Neural progenitor cell (in vitro differentiated cells): ENCODE results near the gene CBX6. TPM values are rescaled to one million over a fixed set of nuclear protein-coding genes. Genes with fewer than 3 reads are reported as not detected.

Experiments
- DNase-seq: peaks from one replicate; pipeline ENCODE4 v3.0.0-alpha.2; 2016; ENCODE audit warnings: low spot score
- H2AFZ ChIP-seq: fragments of 200-600 bp; sonication (generic); replicated peaks from 2 replicates; pipeline ENCODE4 v1.6.1; 2016; ENCODE audit warnings: antibody characterized with exemption
- H3F3A ChIP-seq: fragments of 200-600 bp; sonication (generic); 2 replicates; pipeline ENCODE4 v1.6.1; 2016; ENCODE audit warnings: antibody characterized with exemption, low read depth
- H3K27ac ChIP-seq: fragments of 200-600 bp; sonication (generic); 2 replicates; pipeline ENCODE4 v1.5.1; 2016; ENCODE audit warnings: mild to moderate bottlenecking
- H3K27me3 ChIP-seq: fragments of 200-600 bp; sonication (generic); 2 replicates; pipeline ENCODE4 v1.6.1; 2016; ENCODE audit warnings: mild to moderate bottlenecking, moderate library complexity
- H3K36me3 ChIP-seq: fragments of 200-600 bp; sonication (generic); 2 replicates; pipeline ENCODE4 v1.5.1; 2016
- H3K4me1 ChIP-seq: fragments of 200-600 bp; sonication (generic); 2 replicates; pipeline ENCODE4 v1.6.1; 2016; ENCODE audit warnings: mixed run types
- H3K4me2 ChIP-seq: fragments of 200-600 bp; sonication (generic); 2 replicates; pipeline ENCODE4 v1.6.1; 2016
- H3K4me3 ChIP-seq: fragments of 200-600 bp; sonication (generic); 2 replicates; pipeline ENCODE4 v1.5.1; 2016
- H3K79me2 ChIP-seq: fragments of 200-600 bp; sonication (generic); 2 replicates; pipeline ENCODE4 v1.6.1; 2016; ENCODE audit warnings: low read depth
- H3K9ac ChIP-seq: fragments of 200-600 bp; sonication (generic); 2 replicates; pipeline ENCODE4 v1.6.1; 2016
- H3K9me3 ChIP-seq: fragments of 200-600 bp; sonication (generic); 2 replicates; pipeline ENCODE4 v1.5.1; 2016; ENCODE audit warnings: low read depth
- H4K20me1 ChIP-seq: fragments of 200-600 bp; sonication (generic); 2 replicates; pipeline ENCODE4 v1.6.1; 2016; ENCODE audit warnings: low read depth
- H3K27ac Mint-ChIP-seq: 3 replicates; pipeline ENCODE4 v1.8.0; 2021; ENCODE audit warnings: mixed read lengths
- H3K27me3 Mint-ChIP-seq: 2 replicates; pipeline ENCODE4 v1.8.0; 2022; ENCODE audit warnings: low read depth, mild to moderate bottlenecking, inconsistent platforms, moderate library complexity, mixed read lengths; ENCODE audit not compliant: insufficient read depth
- H3K36me3 Mint-ChIP-seq: 3 replicates; pipeline ENCODE4 v1.8.0; 2021; ENCODE audit warnings: mixed read lengths
- H3K4me1 Mint-ChIP-seq: 3 replicates; pipeline ENCODE4 v1.8.0; 2021; ENCODE audit warnings: mixed read lengths
- H3K4me3 Mint-ChIP-seq: 3 replicates; pipeline ENCODE4 v1.8.0; 2021; ENCODE audit warnings: mild to moderate bottlenecking, moderate library complexity, mixed read lengths
- H3K9me3 Mint-ChIP-seq: 3 replicates; pipeline ENCODE4 v1.8.0; 2020; ENCODE audit warnings: mixed read lengths
- EZH2 ChIP-seq: fragments of 200-600 bp; sonication (generic); IDR thresholded peaks from 2 replicates; pipeline ENCODE4 v1.6.1; 2017; ENCODE audit warnings: antibody characterized with exemption, mild to moderate bottlenecking, moderate library complexity
- EZH2phosphoT487 ChIP-seq: fragments of 200-600 bp; sonication (generic); IDR thresholded peaks from 2 replicates; pipeline ENCODE4 v1.6.1; 2017; ENCODE audit warnings: antibody characterized with exemption
- total RNA-seq: library from RNA; depleted of rRNA; stranded (reverse); fragments of >200 nt; gene quantifications from 2 replicates; pipeline ENCODE4 v1.2.3, GENCODE V29; 2015; ENCODE audit warnings: low replicate concordance
- TF ChIP-seq, protein P1 (sequence below): fragments of 200-600 bp; sonication (generic); IDR thresholded peaks from 2 replicates; pipeline ENCODE4 v1.5.1; 2017; ENCODE audit warnings: antibody characterized with exemption, mild to moderate bottlenecking

Gene CBX6
- total RNA-seq, 1 donor from 2014 or later, result 14.0 TPM

DNA sequence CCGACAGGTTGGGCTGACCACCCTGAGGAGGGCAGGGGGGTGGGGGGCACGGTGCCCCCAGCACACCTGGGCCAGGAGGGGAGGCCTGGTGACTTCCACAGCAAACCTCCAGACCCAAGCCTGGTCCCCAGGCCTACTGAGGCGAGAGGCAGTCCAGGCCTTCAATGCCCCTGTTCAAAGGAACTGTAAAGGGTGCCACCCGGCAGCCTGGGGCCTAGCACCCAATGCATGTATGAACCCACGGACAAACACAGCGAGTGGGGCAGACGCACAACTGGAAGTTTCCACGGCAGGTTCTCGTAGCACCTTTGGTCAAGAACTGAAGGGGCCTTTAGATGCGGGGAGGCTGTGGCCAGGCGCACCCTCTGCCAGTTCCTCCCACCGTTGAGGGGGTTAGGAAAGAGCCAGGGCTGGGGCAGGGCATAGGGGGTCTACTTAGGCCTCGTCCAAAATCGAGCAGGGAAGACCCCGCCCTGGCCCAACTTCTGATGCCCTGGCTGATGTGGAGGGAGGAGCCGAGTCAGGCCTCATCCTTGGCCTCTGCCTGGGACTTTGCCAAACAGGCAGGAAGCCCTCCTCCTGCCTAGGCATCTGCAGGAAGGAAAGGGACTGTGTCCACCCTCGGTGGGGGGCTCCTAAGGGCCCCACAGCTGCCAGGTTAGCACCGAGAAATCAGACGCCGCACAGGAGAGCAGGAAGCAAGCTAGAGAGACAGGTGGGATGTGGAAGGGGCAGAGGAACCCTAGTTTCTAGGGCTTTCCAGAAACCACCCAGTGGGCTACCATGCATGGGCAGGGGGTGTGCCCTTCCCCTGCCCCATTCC, 6.6 kb downstream of the CBX6 start:
- Histone ChIP-seq H3K27ac (no peak overlapping the region), H3K4me3 (no peak overlapping the region), H3K9ac (no peak overlapping the region), H3K4me2 (no peak overlapping the region), H2AFZ (no peak overlapping the region), H3K4me1 (peaks cover 22% of the 10 kb centered on the region), H3F3A (peaks cover 21% of the 10 kb centered on the region), H3K9me3 (no peaks in the 10 kb centered on the region), H3K27me3 (no peaks in the 10 kb centered on the region), H3K36me3 (no peaks in the 10 kb centered on the region), H4K20me1 (peaks cover 99% of the 10 kb centered on the region), H3K79me2 (peaks cover 20% of the 10 kb centered on the region)
- peaks cover 40% of the 10 kb centered on the region for H3K4me1 Mint-ChIP-seq
- no peak overlapping the region for H3K27ac Mint-ChIP-seq
- peak overlapping the region; percentile 27 for H3K4me3 Mint-ChIP-seq
- DNase-seq, result no peak
- H3K9me3 Mint-ChIP-seq, result no peaks in the 10 kb centered on the region
- H3K36me3 Mint-ChIP-seq, result peaks cover 2% of the 10 kb centered on the region
- H3K27me3 Mint-ChIP-seq, result peaks cover 8% of the 10 kb centered on the region
- TF ChIP-seq, protein P1, sequence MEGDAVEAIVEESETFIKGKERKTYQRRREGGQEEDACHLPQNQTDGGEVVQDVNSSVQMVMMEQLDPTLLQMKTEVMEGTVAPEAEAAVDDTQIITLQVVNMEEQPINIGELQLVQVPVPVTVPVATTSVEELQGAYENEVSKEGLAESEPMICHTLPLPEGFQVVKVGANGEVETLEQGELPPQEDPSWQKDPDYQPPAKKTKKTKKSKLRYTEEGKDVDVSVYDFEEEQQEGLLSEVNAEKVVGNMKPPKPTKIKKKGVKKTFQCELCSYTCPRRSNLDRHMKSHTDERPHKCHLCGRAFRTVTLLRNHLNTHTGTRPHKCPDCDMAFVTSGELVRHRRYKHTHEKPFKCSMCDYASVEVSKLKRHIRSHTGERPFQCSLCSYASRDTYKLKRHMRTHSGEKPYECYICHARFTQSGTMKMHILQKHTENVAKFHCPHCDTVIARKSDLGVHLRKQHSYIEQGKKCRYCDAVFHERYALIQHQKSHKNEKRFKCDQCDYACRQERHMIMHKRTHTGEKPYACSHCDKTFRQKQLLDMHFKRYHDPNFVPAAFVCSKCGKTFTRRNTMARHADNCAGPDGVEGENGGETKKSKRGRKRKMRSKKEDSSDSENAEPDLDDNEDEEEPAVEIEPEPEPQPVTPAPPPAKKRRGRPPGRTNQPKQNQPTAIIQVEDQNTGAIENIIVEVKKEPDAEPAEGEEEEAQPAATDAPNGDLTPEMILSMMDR, result no peak
- TF ChIP-seq EZH2 (no peak), EZH2phosphoT487 (no peak)

DNA sequence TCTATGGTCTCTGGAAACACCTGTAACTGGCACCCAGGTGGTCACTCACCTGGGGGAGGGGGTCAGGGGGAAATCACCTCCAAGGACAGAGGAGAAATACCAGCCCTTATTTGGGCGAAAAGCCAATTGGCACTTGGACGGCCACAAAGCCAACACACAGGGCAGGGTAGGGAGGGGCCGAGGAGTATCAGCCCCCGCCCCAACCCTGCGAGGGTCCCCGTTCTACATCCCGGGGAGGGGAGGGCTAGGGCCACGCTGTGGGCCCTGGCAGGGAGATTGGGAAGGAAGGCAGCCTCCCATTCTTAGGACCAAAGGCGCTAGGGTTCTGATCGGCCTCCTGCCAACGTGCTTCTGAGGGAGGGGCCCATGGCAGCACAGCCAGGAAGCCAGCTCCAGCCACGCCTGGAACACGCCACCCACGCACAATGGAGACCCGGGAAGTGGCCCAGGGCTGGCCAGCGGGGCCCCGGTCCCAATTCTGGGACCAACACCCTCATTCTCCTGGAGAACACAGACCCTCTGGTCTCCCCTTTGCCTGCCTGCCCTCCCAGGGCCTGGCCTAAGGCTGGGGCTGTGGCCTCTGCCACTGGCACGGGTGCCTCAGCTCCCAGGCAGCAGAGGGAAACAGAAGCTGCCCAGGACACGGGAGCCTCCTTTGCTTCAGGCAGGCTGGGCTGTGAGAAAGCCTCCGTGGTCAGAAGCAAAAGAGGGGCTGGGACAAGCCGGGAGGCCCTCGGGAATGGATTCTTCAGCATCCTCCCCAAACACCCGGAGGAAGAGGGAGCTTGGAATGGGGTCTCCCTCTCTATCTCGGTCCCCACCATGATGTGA, 7.4 kb downstream of the CBX6 start:
- H3K4me1 Mint-ChIP-seq, result peaks cover 37% of the 10 kb centered on the region
- no peak overlapping the region for H3K9ac ChIP-seq
- no peak overlapping the region for H3K4me2 ChIP-seq
- peaks cover 8% of the 10 kb centered on the region for H3K27me3 Mint-ChIP-seq
- no peaks in the 10 kb centered on the region for H3K9me3 Mint-ChIP-seq
- TF ChIP-seq EZH2 (no peak), EZH2phosphoT487 (no peak)
- TF ChIP-seq, protein P1, result no peak
- no peak overlapping the region for H3K4me3 Mint-ChIP-seq
- peaks cover 98% of the 10 kb centered on the region for H4K20me1 ChIP-seq
- no peak for DNase-seq
- no peak overlapping the region for H3K4me3 ChIP-seq
- H3K79me2 ChIP-seq, result peaks cover 12% of the 10 kb centered on the region
- peaks cover 2% of the 10 kb centered on the region for H3K36me3 Mint-ChIP-seq
- no peak overlapping the region for H2AFZ ChIP-seq
- H3K36me3 ChIP-seq, result no peaks in the 10 kb centered on the region
- no peaks in the 10 kb centered on the region for H3K27me3 ChIP-seq
- H3K9me3 ChIP-seq, result no peaks in the 10 kb centered on the region
- peaks cover 25% of the 10 kb centered on the region for H3K4me1 ChIP-seq
- H3K27ac ChIP-seq, result no peak overlapping the region
- H3F3A ChIP-seq, result peaks cover 24% of the 10 kb centered on the region
- no peak overlapping the region for H3K27ac Mint-ChIP-seq

DNA sequence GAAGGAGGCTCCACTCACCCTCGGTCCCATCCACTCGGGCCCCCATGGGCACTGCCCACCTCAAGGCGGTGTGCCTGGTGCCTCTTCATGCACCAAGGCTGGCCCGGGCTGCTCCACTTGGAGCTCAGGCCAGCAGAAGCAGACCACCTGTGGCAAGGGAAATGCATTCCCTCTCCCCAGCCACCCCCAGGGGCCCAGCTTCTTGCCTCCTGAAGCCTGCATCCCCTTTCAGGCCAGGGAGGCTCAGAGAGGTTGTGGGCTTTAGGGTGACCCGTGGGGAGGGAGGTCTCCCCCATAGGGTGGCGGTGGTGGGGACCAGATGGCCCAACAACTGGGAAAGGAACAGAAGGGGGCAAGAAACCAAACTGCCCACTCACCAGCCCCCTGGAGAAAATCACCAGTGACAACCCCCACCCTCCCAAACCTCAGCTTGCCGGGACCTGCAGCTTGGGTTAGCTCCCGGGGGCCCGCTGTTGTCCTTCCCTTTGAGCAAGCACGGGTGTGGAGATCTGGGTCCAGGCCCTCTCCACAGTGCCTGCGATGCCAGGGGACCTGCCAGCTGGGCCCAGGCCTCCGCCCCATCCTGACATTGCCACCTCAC, 8.4 kb downstream of the CBX6 start:
- DNase-seq, result no peak
- peaks cover 96% of the 10 kb centered on the region for H4K20me1 ChIP-seq
- no peaks in the 10 kb centered on the region for H3K9me3 Mint-ChIP-seq

More for the DNA sequence above, 8.4 kb downstream of the CBX6 start:
- no peak overlapping the region for H3K9ac ChIP-seq
- peaks cover 11% of the 10 kb centered on the region for H3K27me3 Mint-ChIP-seq
- no peak overlapping the region for H3K27ac Mint-ChIP-seq
- H3F3A ChIP-seq, result peaks cover 27% of the 10 kb centered on the region
- H3K27ac ChIP-seq, result no peak overlapping the region
- peaks cover 2% of the 10 kb centered on the region for H3K36me3 Mint-ChIP-seq
- H3K4me3 Mint-ChIP-seq, result no peak overlapping the region
- H3K4me1 ChIP-seq, result peaks cover 30% of the 10 kb centered on the region
- H3K36me3 ChIP-seq, result no peaks in the 10 kb centered on the region
- no peak overlapping the region for H2AFZ ChIP-seq
- H3K4me1 Mint-ChIP-seq, result peaks cover 40% of the 10 kb centered on the region
- TF ChIP-seq EZH2phosphoT487, result no peak
- TF ChIP-seq, protein P1, result no peak
- no peak for TF ChIP-seq EZH2
- no peak overlapping the region for H3K4me3 ChIP-seq
- peaks cover 11% of the 10 kb centered on the region for H3K79me2 ChIP-seq
- H3K27me3 ChIP-seq, result no peaks in the 10 kb centered on the region
- H3K4me2 ChIP-seq, result no peak overlapping the region
- H3K9me3 ChIP-seq, result no peaks in the 10 kb centered on the region
